B cell (primary cell): ENCODE measurements around the gene PRDX3.

Experiments used
- EZH2 ChIP-seq: IDR thresholded peaks from 2 replicates; pipeline ENCODE4 v1.6.1; 2012; ENCODE audit warnings: borderline replicate concordance, low read depth, mild to moderate bottlenecking, moderate library complexity, low read length; ENCODE audit not compliant: insufficient read depth, poor library complexity, severe bottlenecking
- TF ChIP-seq, protein P1 (sequence below): fragments of 200-600 bp; IDR thresholded peaks from one replicate; pipeline ENCODE4 v1.8.0; 2022; ENCODE audit warnings: antibody characterized with exemption, mild to moderate bottlenecking

DNA sequence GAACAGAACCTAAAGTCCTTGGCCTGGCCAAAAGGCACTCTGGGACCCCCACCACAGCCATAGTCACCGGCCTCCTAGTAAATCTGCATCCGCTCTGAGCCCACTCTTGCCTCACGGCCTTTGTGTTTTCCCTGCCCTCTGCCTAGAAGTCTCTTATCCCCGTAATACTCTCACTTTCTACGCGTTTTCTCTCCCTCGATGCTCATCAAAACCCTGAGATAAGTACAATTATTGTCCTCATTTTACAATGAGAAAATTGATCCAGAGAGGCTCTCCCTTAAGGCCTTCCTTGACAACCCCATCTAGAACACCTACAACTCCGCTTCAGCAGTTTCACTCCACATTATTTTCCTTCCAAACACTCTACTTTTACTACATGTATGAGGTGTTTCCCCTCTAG lies 11.6 kb downstream of the PRDX3 start:
- TF ChIP-seq, protein P1, sequence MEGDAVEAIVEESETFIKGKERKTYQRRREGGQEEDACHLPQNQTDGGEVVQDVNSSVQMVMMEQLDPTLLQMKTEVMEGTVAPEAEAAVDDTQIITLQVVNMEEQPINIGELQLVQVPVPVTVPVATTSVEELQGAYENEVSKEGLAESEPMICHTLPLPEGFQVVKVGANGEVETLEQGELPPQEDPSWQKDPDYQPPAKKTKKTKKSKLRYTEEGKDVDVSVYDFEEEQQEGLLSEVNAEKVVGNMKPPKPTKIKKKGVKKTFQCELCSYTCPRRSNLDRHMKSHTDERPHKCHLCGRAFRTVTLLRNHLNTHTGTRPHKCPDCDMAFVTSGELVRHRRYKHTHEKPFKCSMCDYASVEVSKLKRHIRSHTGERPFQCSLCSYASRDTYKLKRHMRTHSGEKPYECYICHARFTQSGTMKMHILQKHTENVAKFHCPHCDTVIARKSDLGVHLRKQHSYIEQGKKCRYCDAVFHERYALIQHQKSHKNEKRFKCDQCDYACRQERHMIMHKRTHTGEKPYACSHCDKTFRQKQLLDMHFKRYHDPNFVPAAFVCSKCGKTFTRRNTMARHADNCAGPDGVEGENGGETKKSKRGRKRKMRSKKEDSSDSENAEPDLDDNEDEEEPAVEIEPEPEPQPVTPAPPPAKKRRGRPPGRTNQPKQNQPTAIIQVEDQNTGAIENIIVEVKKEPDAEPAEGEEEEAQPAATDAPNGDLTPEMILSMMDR, result no peak
- TF ChIP-seq EZH2, result no peak
